ENCODE results near the gene C6orf163. TPM values are rescaled to one million over a fixed set of nuclear protein-coding genes. Genes with fewer than 3 reads are reported as not detected.
A peak's percentile ranks its signal among the peaks of the same experiment; 100 is the strongest.
"Not testable (repeated sequence)": the region's sequence is repeated elsewhere in the genome, so short reads cannot be mapped to it uniquely, and the experiment has no call there.

The C6orf163 gene
- total RNA-seq, 1 experiment from 2014 or later, result 2.1 TPM

- ChIA-PET CTCF (no interaction called here), POLR2A (ENCODE audit: low non-redundant PET) (interaction anchor here (0.7 kb wide), 1 partner anchor 1899 kb away, joined by 3 read pairs; no protein-coding TSS in a partner anchor)
- intact Hi-C loops (cut with micrococcal nuclease; ENCODE audit: unreplicated experiment), result loop anchor here (2.0 kb wide), 1 partner anchor 150 kb away; the partner anchor contains the start of gene SLC35A1
- Histone ChIP-seq H3K4me1 (ENCODE audit: insufficient read depth, low read length, poor library complexity, severe bottlenecking) (no peaks in the 10 kb centered on the region), H3K36me3 (ENCODE audit: insufficient read depth, low read length, poor library complexity, severe bottlenecking) (no peaks in the 10 kb centered on the region), H3K4me3 (ENCODE audit: low read depth, low read length, poor library complexity, severe bottlenecking) (peak within 1 kb of the TSS; percentile 76), H3K27ac (ENCODE audit: low read depth, low read length, poor library complexity, severe bottlenecking) (peak within 1 kb of the TSS; percentile 70), H3K27me3 (replicated peaks; ENCODE audit: insufficient read depth, low read depth, low read length, poor library complexity) (no peaks in the 10 kb centered on the region), H3K9me3 (ENCODE audit: low read depth, low read length, poor library complexity, severe bottlenecking) (no peaks in the 10 kb centered on the region)
- BruUV-seq (replicated peaks), result no TSS peak
- peak; percentile 88 for DNase-seq (ENCODE audit: low spot score)
- TF ChIP-seq EZH2 (IDR thresholded peaks at IDR 0.05; ENCODE audit: borderline replicate concordance, low read depth, low read length, poor library complexity, severe bottlenecking) (no peak), CTCF (conservative IDR thresholded peaks at IDR 0.05; ENCODE audit: low read depth, low read length) (peak; percentile 88)
Observed at GRCh38 chr6:87322304-87323212, 22.1 kb upstream of the C6orf163 start, which contains the start of gene SMIM8. Gene SMIM8, plus strand, starts transcription at chr6:87322588. Its CDS starts 14,444 bp downstream, at chr6:87337032.

- H3K27me3 ChIP-seq (replicated peaks; ENCODE audit: insufficient read depth, low read depth, low read length, poor library complexity); CTCF ChIA-PET; H3K27ac ChIP-seq (ENCODE audit: low read depth, low read length, poor library complexity, severe bottlenecking); DNase-seq (ENCODE audit: low spot score); H3K4me1 ChIP-seq (ENCODE audit: insufficient read depth, low read length, poor library complexity, severe bottlenecking); POLR2A ChIA-PET (ENCODE audit: low non-redundant PET); BruUV-seq (replicated peaks); H3K36me3 ChIP-seq (ENCODE audit: insufficient read depth, low read length, poor library complexity, severe bottlenecking); H3K9me3 ChIP-seq (ENCODE audit: low read depth, low read length, poor library complexity, severe bottlenecking); H3K4me3 ChIP-seq (ENCODE audit: low read depth, low read length, poor library complexity, severe bottlenecking): not testable (repeated sequence)
- intact Hi-C loops (cut with micrococcal nuclease; ENCODE audit: unreplicated experiment), result loop anchor here (2.0 kb wide), 1 partner anchor 149 kb away; the partner anchor contains the start of gene SLC35A1
Observed at GRCh38 chr6:87323880-87324279, 20.7 kb upstream of the C6orf163 start.

- Histone ChIP-seq H3K27ac (ENCODE audit: low read depth, low read length, poor library complexity, severe bottlenecking) (no peak overlapping the region), H3K27me3 (replicated peaks; ENCODE audit: insufficient read depth, low read depth, low read length, poor library complexity) (no peaks in the 10 kb centered on the region), H3K4me1 (ENCODE audit: insufficient read depth, low read length, poor library complexity, severe bottlenecking) (no peaks in the 10 kb centered on the region), H3K36me3 (ENCODE audit: insufficient read depth, low read length, poor library complexity, severe bottlenecking) (no peaks in the 10 kb centered on the region), H3K9me3 (ENCODE audit: low read depth, low read length, poor library complexity, severe bottlenecking) (no peaks in the 10 kb centered on the region), H3K4me3 (ENCODE audit: low read depth, low read length, poor library complexity, severe bottlenecking) (no peak overlapping the region)
- no TSS peak for BruUV-seq (replicated peaks)
- ChIA-PET POLR2A (ENCODE audit: low non-redundant PET) (no interaction called here), CTCF (no interaction called here)
- TF ChIP-seq EZH2 (IDR thresholded peaks at IDR 0.05; ENCODE audit: borderline replicate concordance, low read depth, low read length, poor library complexity, severe bottlenecking), result no peak
- no peak for TF ChIP-seq CTCF (conservative IDR thresholded peaks at IDR 0.05; ENCODE audit: low read depth, low read length)
- DNase-seq (ENCODE audit: low spot score), result no peak
- intact Hi-C loops (cut with micrococcal nuclease; ENCODE audit: unreplicated experiment), result no loop called here
Observed at GRCh38 chr6:87330961-87331360, 13.7 kb upstream of the C6orf163 start.
